Liver (tissue), 9 donors: Measurements from ENCODE around the gene UBASH3A. TPM values are rescaled to one million over a fixed set of nuclear protein-coding genes. Genes with fewer than 3 reads are reported as not detected.

Experiments used
- DNase-seq: peaks from one replicate; pipeline ENCODE4 v3.0.0-alpha.2; 2017; ENCODE audit warnings: low spot score
- H3K27ac ChIP-seq, 2 donors: one replicate each; pipeline ENCODE4 v1.7.0; 2013; ENCODE audit warnings: inconsistent platforms in 2 of 2, low read length in 2 of 2, control low read depth in 1 of 2, low read depth in 1 of 2, mild to moderate bottlenecking in 1 of 2
- H3K27me3 ChIP-seq, 4 donors: one replicate each; pipeline versions ENCODE4 v1.6.1 to v1.7.0; 2013; ENCODE audit warnings: low read length in 3 of 4, inconsistent platforms in 1 of 4, mild to moderate bottlenecking in 1 of 4, moderate library complexity in 1 of 4; ENCODE audit not compliant: control insufficient read depth in 4 of 4, insufficient read depth in 4 of 4
- H3K36me3 ChIP-seq, 4 donors: one replicate each; pipeline versions ENCODE4 v1.6.1 to v1.7.0; 2013; ENCODE audit warnings: low read length in 3 of 4, mild to moderate bottlenecking in 3 of 4, low read depth in 1 of 4, moderate library complexity in 1 of 4; ENCODE audit not compliant: control insufficient read depth in 4 of 4, insufficient read depth in 3 of 4
- H3K4me1 ChIP-seq, 4 donors: one replicate each; pipeline versions ENCODE4 v1.6.1 to v1.7.0; 2013; ENCODE audit warnings: low read length in 3 of 4, mild to moderate bottlenecking in 3 of 4, moderate library complexity in 1 of 4; ENCODE audit not compliant: control insufficient read depth in 4 of 4, insufficient read depth in 4 of 4
- H3K4me3 ChIP-seq, 3 donors: one replicate each; pipeline versions ENCODE4 v1.6.1 to v1.7.0; 2013; ENCODE audit warnings: low read length in 3 of 3, control low read depth in 1 of 3, low read depth in 1 of 3, mild to moderate bottlenecking in 1 of 3
- H3K9ac ChIP-seq, 2 donors: one replicate each; pipeline ENCODE4 v1.7.0; 2013; ENCODE audit warnings: low read length in 2 of 2, mild to moderate bottlenecking in 2 of 2, moderate library complexity in 2 of 2, control low read depth in 1 of 2, low read depth in 1 of 2
- H3K9me3 ChIP-seq, 4 donors: one replicate each; pipeline versions ENCODE4 v1.6.1 to v1.7.0; 2013; ENCODE audit warnings: low read length in 3 of 4; ENCODE audit not compliant: control insufficient read depth in 4 of 4
- ATF3 ChIP-seq: IDR thresholded peaks from 2 replicates; pipeline ENCODE4 v1.6.1; 2016; ENCODE audit warnings: antibody characterized with exemption
- CTCF ChIP-seq: fragments of 150-350 bp; IDR thresholded peaks from 2 replicates; pipeline ENCODE4 v1.5.1; 2017; ENCODE audit warnings: improper control_type of control experiment, low read depth, low read length; ENCODE audit not compliant: missing input control
- EGR1 ChIP-seq, 2 donors: IDR thresholded peaks; 2 replicates each; pipeline ENCODE4 v1.6.1; 2016 to 2018; ENCODE audit warnings: antibody characterized with exemption in 2 of 2, low read depth in 2 of 2
- FOXA1 ChIP-seq: IDR thresholded peaks from 2 replicates; pipeline ENCODE4 v1.6.1; 2016; ENCODE audit warnings: antibody characterized with exemption
- FOXA2 ChIP-seq: IDR thresholded peaks from 2 replicates; pipeline ENCODE4 v1.6.1; 2016; ENCODE audit warnings: antibody characterized with exemption
- HNF4A ChIP-seq, 2 donors: conservative IDR thresholded peaks; 2 replicates each; pipeline ENCODE4 v1.6.1; 2016; ENCODE audit warnings: antibody characterized with exemption in 2 of 2, mild to moderate bottlenecking in 2 of 2
- HNF4G ChIP-seq: IDR thresholded peaks from 2 replicates; pipeline ENCODE4 v1.6.1; 2016; ENCODE audit warnings: antibody characterized with exemption
- JUND ChIP-seq, 2 donors: IDR thresholded peaks; 2 replicates each; pipeline ENCODE4 v1.6.1; 2016; ENCODE audit warnings: antibody characterized with exemption in 2 of 2
- NR2F2 ChIP-seq: IDR thresholded peaks from 2 replicates; pipeline ENCODE4 v1.6.1; 2016; ENCODE audit warnings: antibody characterized with exemption
- RAD21 ChIP-seq, 2 donors: IDR thresholded peaks; 2 replicates each; pipeline ENCODE4 v1.6.1; 2016; ENCODE audit warnings: antibody characterized with exemption in 2 of 2, mild to moderate bottlenecking in 2 of 2
- REST ChIP-seq: IDR thresholded peaks from 2 replicates; pipeline ENCODE4 v1.6.1; 2016; ENCODE audit warnings: antibody characterized with exemption, mild to moderate bottlenecking
- RXRA ChIP-seq, 2 donors: IDR thresholded peaks; 2 replicates each; pipeline ENCODE4 v1.6.1; 2017 to 2018; ENCODE audit warnings: antibody characterized with exemption in 2 of 2, mild to moderate bottlenecking in 1 of 2
- SP1 ChIP-seq: IDR thresholded peaks from 2 replicates; pipeline ENCODE4 v1.6.1; 2018; ENCODE audit warnings: antibody characterized with exemption, mild to moderate bottlenecking
- TAF1 ChIP-seq: conservative IDR thresholded peaks from 2 replicates; pipeline ENCODE4 v1.6.1; 2016; ENCODE audit warnings: antibody characterized with exemption, mild to moderate bottlenecking
- YY1 ChIP-seq: IDR thresholded peaks from 2 replicates; pipeline ENCODE4 v1.6.1; 2016; ENCODE audit warnings: antibody characterized with exemption, mild to moderate bottlenecking
- WGBS: extraction: QIAGEN DNeasy Blood & Tissue Kit; methylation state at CpG from one replicate; pipeline ENCODE4 v1.1.7; 2013; 5-methylcytosine and 5-hydroxymethylcytosine counted together
- polyA plus RNA-seq, 2 donors: library from polyadenylated mRNA; stranded (reverse) in 1 of 2; unstranded in 1 of 2; fragments of 200-250 nt in 1 of 2; fragments of >200 nt in 1 of 2; fragmentation: Nextera tagmentation in 1 of 2; extraction: Ambion mirVana in 1 of 2; gene quantifications; one replicate each; pipeline versions ENCODE4 v1.2.1 to v1.2.3, GENCODE V29; 2013 to 2015
- total RNA-seq, 2 donors: library from RNA; depleted of rRNA; stranded (reverse); fragments of >200 nt; gene quantifications; one replicate each; pipeline ENCODE4 v1.2.3, GENCODE V29; 2014
- TF ChIP-seq, protein P1 (sequence below): IDR thresholded peaks from 2 replicates; pipeline ENCODE4 v1.6.1; 2016; ENCODE audit warnings: antibody characterized with exemption
- donor health status: healthy.
- donor health status: healthy.
- donor health status: healthy.
- donor health status: healthy.
- donor health status: healthy.

The UBASH3A gene
- total and polyA plus RNA-seq, 4 donors, result 0.10 to 0.75 (median 0.45) TPM

GRCh38 chr21:42374457-42374856 is 29.2 kb upstream of the UBASH3A start:
- WGBS, result 80% methylated on average over 7 of the region's 7 CpGs
- H3K9me3 ChIP-seq, result no peaks in the 10 kb centered on the region
- H3K4me3 ChIP-seq, result no peak overlapping the region
- TF ChIP-seq JUND (IDR thresholded peaks at IDR 0.05) (no peak), ATF3 (no peak), SP1 (no peak), YY1 (no peak), TAF1 (no peak), HNF4A (conservative IDR thresholded peaks at IDR 0.05) (no peak), FOXA2 (no peak), REST (no peak), EGR1 (IDR thresholded peaks at IDR 0.05; ENCODE audit: low read depth in 2 of 2) (no peak), RAD21 (IDR thresholded peaks at IDR 0.05) (no peak), HNF4G (no peak), NR2F2 (no peak), CTCF (no peak), FOXA1 (no peak), RXRA (IDR thresholded peaks at IDR 0.05) (no peak)
- TF ChIP-seq, protein P1, sequence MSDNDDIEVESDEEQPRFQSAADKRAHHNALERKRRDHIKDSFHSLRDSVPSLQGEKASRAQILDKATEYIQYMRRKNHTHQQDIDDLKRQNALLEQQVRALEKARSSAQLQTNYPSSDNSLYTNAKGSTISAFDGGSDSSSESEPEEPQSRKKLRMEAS, result no peak
- no peaks in the 10 kb centered on the region for H3K4me1 ChIP-seq
- no peaks in the 10 kb centered on the region for H3K36me3 ChIP-seq
- H3K9ac ChIP-seq, result no peak overlapping the region
- no peak overlapping the region for H3K27ac ChIP-seq
- no peak for DNase-seq
- peaks cover 0 to 4% (median 1%) of the 10 kb centered on the region in 4 donors for H3K27me3 ChIP-seq

DNA sequence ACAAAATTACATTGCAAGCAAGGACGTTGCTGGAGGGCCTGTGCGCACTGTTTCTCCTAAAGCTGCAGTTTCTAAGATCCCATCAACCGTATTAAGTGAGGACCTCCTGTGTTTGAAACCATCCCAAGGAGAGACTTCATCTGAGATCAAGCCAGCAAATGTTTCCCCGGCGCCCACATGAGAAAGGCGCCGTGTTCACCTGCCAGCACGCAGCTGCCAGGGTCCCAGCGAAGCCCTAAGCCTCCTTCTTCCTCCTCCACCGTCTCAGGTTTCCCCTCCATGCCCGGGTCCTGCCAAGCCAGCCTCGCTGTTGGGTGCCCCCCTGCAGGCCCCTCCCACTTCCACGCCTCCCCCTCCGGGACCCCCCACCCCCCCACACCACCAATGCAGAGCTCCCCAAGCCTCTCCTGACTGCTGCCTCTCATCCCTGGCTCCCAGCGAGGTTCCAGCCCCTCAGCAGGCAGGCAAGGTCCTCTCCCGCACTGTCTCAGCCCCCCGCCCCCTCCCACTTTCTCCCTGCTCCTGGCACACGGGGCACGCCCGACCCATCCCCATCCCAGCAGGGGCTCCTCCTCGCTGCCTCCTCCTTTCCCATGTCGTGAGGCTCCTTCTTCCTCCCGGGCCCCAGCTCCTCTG is 28.7 kb upstream of the UBASH3A start:
- H3K36me3 ChIP-seq, result no peaks in the 10 kb centered on the region
- no peak overlapping the region for H3K27ac ChIP-seq
- WGBS, result 32% methylated on average over 23 of the region's 23 CpGs
- DNase-seq, result no peak
- no peak overlapping the region for H3K4me3 ChIP-seq
- peaks cover 0 to 2% (median 0%) of the 10 kb centered on the region in 4 donors for H3K27me3 ChIP-seq
- TF ChIP-seq RAD21 (IDR thresholded peaks at IDR 0.05) (no peak), JUND (IDR thresholded peaks at IDR 0.05) (no peak), CTCF (no peak), TAF1 (no peak), RXRA (IDR thresholded peaks at IDR 0.05) (no peak)
- H3K9me3 ChIP-seq, result no peaks in the 10 kb centered on the region
- no peak overlapping the region for H3K9ac ChIP-seq
- no peaks in the 10 kb centered on the region for H3K4me1 ChIP-seq
